Gastrocnemius medialis (tissue), 4 donors: Measurements from ENCODE around the gene ZNF320. TPM values are rescaled to one million over a fixed set of nuclear protein-coding genes. Genes with fewer than 3 reads are reported as not detected.
"Not testable (repeated sequence)": the region's sequence is repeated elsewhere in the genome, so short reads cannot be mapped to it uniquely, and the experiment has no call there.

Experiments used
- ATAC-seq, 2 donors: fragments of 150-250 bp; one replicate each; pipeline ENCODE4 v1.9.1; 2016
- DNase-seq, 2 donors: peaks; one replicate each; pipeline ENCODE4 v3.0.0-alpha.2; 2019
- H3K27ac ChIP-seq, 4 donors: fragments of 200-600 bp; sonication (generic); 1 replicate in 1 of 4; 2 replicates in 3 of 4; pipeline ENCODE4 v1.5.1; 2016 to 2018; ENCODE audit warnings: mild to moderate bottlenecking in 2 of 4, moderate library complexity in 1 of 4
- H3K27me3 ChIP-seq, 3 donors: fragments of 200-600 bp; sonication (generic) in 2 of 3; 1 replicate in 1 of 3; 2 replicates in 2 of 3; pipeline versions ENCODE4 v1.5.1 to v1.6.0; 2016 to 2019; ENCODE audit warnings: mild to moderate bottlenecking in 1 of 3, moderate library complexity in 1 of 3
- H3K36me3 ChIP-seq, 2 donors: fragments of 200-600 bp; sonication (generic) in 1 of 2; one replicate each; pipeline ENCODE4 v1.5.1; 2017 to 2018
- H3K4me1 ChIP-seq, 2 donors: fragments of 200-600 bp; sonication (generic) in 1 of 2; one replicate each; pipeline ENCODE4 v1.5.1; 2016 to 2017; ENCODE audit warnings: mild to moderate bottlenecking in 2 of 2
- H3K4me3 ChIP-seq, 4 donors: fragments of 200-600 bp; sonication (generic) in 3 of 4; 1 replicate in 1 of 4; 2 replicates in 3 of 4; pipeline ENCODE4 v1.5.1; 2016 to 2019; ENCODE audit warnings: mild to moderate bottlenecking in 2 of 4
- H3K9me3 ChIP-seq, 3 donors: fragments of 200-600 bp; sonication (generic) in 2 of 3; 1 replicate in 1 of 3; 2 replicates in 2 of 3; pipeline ENCODE4 v1.5.1; 2016 to 2019
- POLR2A ChIP-seq, 2 donors: fragments of 450-650 bp; IDR thresholded peaks; one replicate each; pipeline ENCODE4 v1.6.1; 2017; ENCODE audit warnings: antibody characterized with exemption in 2 of 2, mild to moderate bottlenecking in 2 of 2, moderate library complexity in 2 of 2
- in situ Hi-C, 4 donors: fragments of 200-750 bp; cut with MboI; loops; one replicate each; pipeline versions ENCODE4 v1.15.0 to v1.8.0; 2017; ENCODE audit warnings: low sequenced_read_pairs in 4 of 4
- intact Hi-C: fragments of 100-400 bp; cut with DNase I; formaldehyde crosslinking; loops from one replicate; pipeline ENCODE4 v1.15.1; 2023; ENCODE audit warnings: low total_unique reads
- total RNA-seq, 4 donors: library from RNA; depleted of rRNA; stranded (reverse); fragments of >200 nt; gene quantifications; one replicate each; pipeline versions ENCODE4 v1.1.0 to v1.2.3, GENCODE V29; 2016
- TF ChIP-seq, protein P1 (sequence below), 5 experiments: fragments of 450-650 bp in 3 of 5; fragments of 200-600 bp in 2 of 5; sonication (generic) in 2 of 5; IDR thresholded peaks in 4 of 5; conservative IDR thresholded peaks in 1 of 5; 1 replicate in 4 of 5; 2 replicates in 1 of 5; pipeline ENCODE4 v1.5.1; 2016 to 2019; ENCODE audit warnings: antibody characterized with exemption in 5 of 5, mild to moderate bottlenecking in 3 of 5, moderate library complexity in 3 of 5

The ZNF320 gene
- total RNA-seq, 4 donors from 2014 or later = 1.3 to 2.7 (median 2.5) TPM; not detected in 1

DNA sequence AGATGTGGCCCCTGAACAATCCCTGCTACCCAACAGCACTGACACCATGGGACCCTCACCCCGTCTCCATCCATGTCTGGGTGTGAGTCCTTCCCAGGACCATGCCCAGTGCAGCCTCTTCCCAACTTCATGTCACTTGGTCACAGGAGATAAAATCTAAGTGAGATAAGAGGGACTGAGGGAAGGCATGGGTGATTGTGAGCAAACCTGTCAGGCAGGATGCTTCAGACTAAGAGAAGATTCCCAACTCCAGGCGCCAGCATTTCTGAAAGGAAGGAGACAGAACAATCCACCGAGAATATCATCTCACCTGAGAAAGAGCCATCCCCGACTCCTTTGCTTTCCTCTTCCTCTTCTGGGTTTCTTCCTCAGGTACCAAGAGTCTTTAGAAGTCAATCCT is 7.5 kb downstream of the ZNF320 start:
- in situ Hi-C loops (no loop called here), intact Hi-C loops (no loop called here)
- Histone ChIP-seq H3K27me3 (no peaks in the 10 kb centered on the region), H3K27ac (no peak overlapping the region), H3K36me3 (peaks cover 0 to 66% of the 10 kb centered on the region in 2 donors), H3K9me3 (no peaks in the 10 kb centered on the region), H3K4me1 (no peaks in the 10 kb centered on the region), H3K4me3 (no peak overlapping the region)
- no peak for ATAC-seq
- DNase-seq = no peak
- TF ChIP-seq, protein P1, sequence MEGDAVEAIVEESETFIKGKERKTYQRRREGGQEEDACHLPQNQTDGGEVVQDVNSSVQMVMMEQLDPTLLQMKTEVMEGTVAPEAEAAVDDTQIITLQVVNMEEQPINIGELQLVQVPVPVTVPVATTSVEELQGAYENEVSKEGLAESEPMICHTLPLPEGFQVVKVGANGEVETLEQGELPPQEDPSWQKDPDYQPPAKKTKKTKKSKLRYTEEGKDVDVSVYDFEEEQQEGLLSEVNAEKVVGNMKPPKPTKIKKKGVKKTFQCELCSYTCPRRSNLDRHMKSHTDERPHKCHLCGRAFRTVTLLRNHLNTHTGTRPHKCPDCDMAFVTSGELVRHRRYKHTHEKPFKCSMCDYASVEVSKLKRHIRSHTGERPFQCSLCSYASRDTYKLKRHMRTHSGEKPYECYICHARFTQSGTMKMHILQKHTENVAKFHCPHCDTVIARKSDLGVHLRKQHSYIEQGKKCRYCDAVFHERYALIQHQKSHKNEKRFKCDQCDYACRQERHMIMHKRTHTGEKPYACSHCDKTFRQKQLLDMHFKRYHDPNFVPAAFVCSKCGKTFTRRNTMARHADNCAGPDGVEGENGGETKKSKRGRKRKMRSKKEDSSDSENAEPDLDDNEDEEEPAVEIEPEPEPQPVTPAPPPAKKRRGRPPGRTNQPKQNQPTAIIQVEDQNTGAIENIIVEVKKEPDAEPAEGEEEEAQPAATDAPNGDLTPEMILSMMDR (IDR thresholded peaks at IDR 0.05 in 4 of 5, conservative IDR thresholded peaks at IDR 0.05 in 1 of 5) = no peak
- no peak for TF ChIP-seq POLR2A (IDR thresholded peaks at IDR 0.05)

DNA sequence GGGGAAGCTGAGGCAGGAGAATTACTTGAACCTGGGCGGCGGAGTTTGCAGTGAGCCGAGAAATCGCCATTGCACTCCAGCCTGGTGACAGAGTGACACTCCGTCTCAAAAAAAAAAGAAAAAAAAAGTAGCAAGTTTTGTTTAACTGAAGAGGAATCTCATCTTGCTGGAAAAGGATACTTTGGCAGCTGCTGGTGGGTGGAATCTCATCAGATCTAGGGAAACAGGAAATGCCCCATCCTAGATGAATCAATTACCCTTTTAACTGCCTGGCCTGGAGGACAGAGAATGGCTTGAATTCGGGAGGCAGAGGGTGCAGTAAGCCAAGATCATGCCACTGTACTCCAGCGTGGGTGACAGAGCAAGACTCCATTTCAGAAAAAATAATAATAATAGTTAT is 8.4 kb downstream of the ZNF320 start:
- ATAC-seq = no peak
- no peak for TF ChIP-seq POLR2A (IDR thresholded peaks at IDR 0.05)
- TF ChIP-seq, protein P1 (IDR thresholded peaks at IDR 0.05 in 4 of 5, conservative IDR thresholded peaks at IDR 0.05 in 1 of 5) = no peak
- no peak overlapping the region for H3K27ac ChIP-seq
- intact Hi-C loops (no loop called here), in situ Hi-C loops (no loop called here)
- no peak overlapping the region for H3K4me3 ChIP-seq
- no peak for DNase-seq
- H3K36me3 ChIP-seq = peaks cover 0 to 74% of the 10 kb centered on the region in 2 donors
- no peaks in the 10 kb centered on the region for H3K4me1 ChIP-seq
- H3K9me3 ChIP-seq = no peaks in the 10 kb centered on the region
- H3K27me3 ChIP-seq = no peaks in the 10 kb centered on the region

DNA sequence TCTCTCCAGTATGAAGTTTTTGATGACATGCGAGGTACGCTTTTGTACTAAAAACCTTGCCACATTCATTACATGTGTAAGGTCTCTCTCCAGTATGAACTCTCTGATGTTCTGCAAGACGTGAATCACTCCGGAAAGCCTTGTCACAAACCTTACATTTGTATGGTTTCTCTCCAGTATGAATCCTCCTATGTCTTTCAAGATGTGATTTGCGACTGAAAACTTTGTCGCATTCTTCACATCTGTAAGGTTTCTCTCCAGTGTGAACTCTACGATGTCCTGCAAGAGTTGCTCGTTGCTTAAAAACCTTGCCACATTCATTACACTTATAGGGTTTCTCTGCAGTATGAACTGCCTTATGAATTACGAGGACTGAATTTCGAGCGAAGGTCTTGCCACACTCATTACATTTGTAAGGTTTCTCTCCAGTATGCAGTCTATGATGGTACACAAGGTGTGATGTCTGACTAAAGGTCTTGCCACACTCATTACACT is 16.5 kb downstream of the ZNF320 start:
- H3K9me3 ChIP-seq = peaks cover 0 to 19% (median 6%) of the 10 kb centered on the region in 3 donors
- ATAC-seq (no peak), DNase-seq (no peak)
- H3K4me3 ChIP-seq = peak overlapping the region in 1 of 4 donors; percentile 38
- H3K27ac ChIP-seq = no peak overlapping the region
- H3K36me3 ChIP-seq = peaks cover 19 to 82% of the 10 kb centered on the region in 2 donors
- in situ Hi-C loops (no loop called here), intact Hi-C loops (no loop called here)
- H3K4me1 ChIP-seq = no peaks in the 10 kb centered on the region
- H3K27me3 ChIP-seq = no peaks in the 10 kb centered on the region
- TF ChIP-seq POLR2A (IDR thresholded peaks at IDR 0.05) = no peak
- TF ChIP-seq, protein P1 (IDR thresholded peaks at IDR 0.05 in 4 of 5, conservative IDR thresholded peaks at IDR 0.05 in 1 of 5) = no peak

DNA sequence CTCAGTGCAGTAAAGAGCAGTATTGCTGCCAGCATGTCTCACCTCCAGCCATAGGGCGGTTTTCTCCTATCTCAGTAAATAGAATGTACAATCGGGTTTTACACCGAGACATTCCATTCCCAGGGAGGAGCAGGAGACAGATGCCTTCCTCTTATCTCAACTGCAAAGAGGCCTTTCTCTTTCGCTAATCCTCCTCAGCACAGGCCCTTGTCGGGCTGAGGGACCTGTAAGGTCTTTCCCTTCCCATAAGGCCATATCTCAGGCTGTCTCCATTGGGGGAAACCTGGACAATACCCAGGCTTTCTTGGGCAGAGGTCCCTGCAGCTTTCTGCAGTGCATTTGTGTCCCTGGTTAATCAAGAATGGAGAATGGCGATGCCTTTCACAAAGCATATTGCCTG is 24.4 kb downstream of the ZNF320 start:
- ATAC-seq, H3K27me3 ChIP-seq, DNase-seq, H3K9me3 ChIP-seq, H3K4me3 ChIP-seq, H3K36me3 ChIP-seq, intact Hi-C loops, in situ Hi-C loops, H3K27ac ChIP-seq, H3K4me1 ChIP-seq: not testable (repeated sequence)

DNA sequence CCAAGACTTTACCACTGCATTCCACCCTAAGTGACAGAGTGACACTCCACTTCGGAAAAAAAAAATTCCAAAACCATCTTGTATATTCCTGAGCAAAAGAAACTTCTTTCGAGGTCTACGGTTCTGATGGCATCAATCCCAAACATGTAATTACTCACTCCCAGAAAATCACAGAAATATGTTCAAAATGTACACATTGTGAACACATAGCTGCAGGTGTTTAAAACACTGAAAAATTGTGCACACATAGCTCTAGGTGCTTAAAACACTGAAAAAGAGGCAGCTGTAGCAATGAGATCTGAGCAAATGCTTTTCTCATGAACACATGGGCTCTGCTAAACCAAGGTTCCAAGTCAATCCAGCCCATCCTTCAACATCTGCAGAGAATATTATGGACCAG is 26.0 kb downstream of the ZNF320 start:
- H3K27me3 ChIP-seq = no peaks in the 10 kb centered on the region
- intact Hi-C loops (no loop called here), in situ Hi-C loops (no loop called here)
- TF ChIP-seq, protein P1 (IDR thresholded peaks at IDR 0.05 in 4 of 5, conservative IDR thresholded peaks at IDR 0.05 in 1 of 5) = no peak
- TF ChIP-seq POLR2A (IDR thresholded peaks at IDR 0.05) = no peak
- ATAC-seq (no peak), DNase-seq (no peak)
- no peak overlapping the region for H3K27ac ChIP-seq
- no peak overlapping the region for H3K4me3 ChIP-seq
- no peaks in the 10 kb centered on the region for H3K36me3 ChIP-seq
- no peaks in the 10 kb centered on the region for H3K4me1 ChIP-seq
- H3K9me3 ChIP-seq = no peaks in the 10 kb centered on the region

DNA sequence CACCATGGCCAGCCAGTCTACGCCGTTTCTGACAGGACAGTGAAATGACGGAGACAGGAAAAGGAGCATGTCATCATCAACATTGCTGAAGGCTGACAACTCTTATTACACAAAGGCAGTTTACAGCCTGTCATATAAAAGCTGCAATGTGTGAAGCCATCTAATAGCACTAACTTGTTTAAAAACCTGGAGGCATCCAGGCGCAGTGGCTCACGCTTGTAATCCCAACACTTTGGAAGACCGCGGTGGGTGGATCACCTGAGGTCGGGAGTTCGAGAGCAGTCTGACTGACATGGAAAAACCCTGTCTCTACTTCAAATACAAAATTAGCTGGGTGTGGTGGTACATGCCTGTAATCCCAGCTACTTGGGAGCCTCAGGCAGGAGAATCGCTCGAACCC is 29.4 kb downstream of the ZNF320 start:
- in situ Hi-C loops, H3K4me1 ChIP-seq, H3K36me3 ChIP-seq, ATAC-seq, H3K27ac ChIP-seq, intact Hi-C loops, H3K27me3 ChIP-seq, H3K4me3 ChIP-seq, H3K9me3 ChIP-seq, DNase-seq: not testable (repeated sequence)
